ENCODE measurements around the gene SPOCK3. TPM values are rescaled to one million over a fixed set of nuclear protein-coding genes. Genes with fewer than 3 reads are reported as not detected.

The SPOCK3 gene
- total RNA-seq, 1 experiment from 2014 or later: not detected

- no peak for DNase-seq (ENCODE audit: low read depth)
These were observed 57.4 kb downstream of the SPOCK3 start for GRCh38 chr4:167176723-167177367.

- DNase-seq (ENCODE audit: low read depth): no peak
These were observed 62.4 kb downstream of the SPOCK3 start for GRCh38 chr4:167171928-167172327.

GRCh38 chr4:167168611-167169010, 65.7 kb downstream of the SPOCK3 start:
- DNase-seq (ENCODE audit: low read depth): no peak

- DNase-seq (ENCODE audit: low read depth): no peak
These were observed 83.7 kb downstream of the SPOCK3 start for GRCh38 chr4:167150587-167150986.

GRCh38 chr4:167144605-167145004, 89.7 kb downstream of the SPOCK3 start:
- no peak for DNase-seq (ENCODE audit: low read depth)

- DNase-seq (ENCODE audit: low read depth): no peak
These were observed 91.3 kb downstream of the SPOCK3 start for GRCh38 chr4:167143018-167143417.

- DNase-seq (ENCODE audit: low read depth): no peak
These were observed 98.0 kb downstream of the SPOCK3 start for GRCh38 chr4:167136270-167136669.

GRCh38 chr4:167129146-167129545, 105.1 kb downstream of the SPOCK3 start:
- DNase-seq (ENCODE audit: low read depth): no peak

GRCh38 chr4:167119392-167119791, 114.9 kb downstream of the SPOCK3 start:
- DNase-seq (ENCODE audit: low read depth): no peak

- DNase-seq (ENCODE audit: low read depth): no peak
These were observed 117.0 kb downstream of the SPOCK3 start for GRCh38 chr4:167117273-167117672.

GRCh38 chr4:167114416-167114971, 119.8 kb downstream of the SPOCK3 start:
- DNase-seq (ENCODE audit: low read depth): no peak

GRCh38 chr4:167111622-167112021, 122.7 kb downstream of the SPOCK3 start:
- DNase-seq (ENCODE audit: low read depth): no peak

GRCh38 chr4:167111092-167111491, 123.2 kb downstream of the SPOCK3 start:
- DNase-seq (ENCODE audit: low read depth): no peak

- no peak for DNase-seq (ENCODE audit: low read depth)
These were observed 124.4 kb downstream of the SPOCK3 start for GRCh38 chr4:167109859-167110258.

- no peak for DNase-seq (ENCODE audit: low read depth)
These were observed 128.4 kb downstream of the SPOCK3 start for GRCh38 chr4:167105857-167106256.

- DNase-seq (ENCODE audit: low read depth): no peak
These were observed 131.8 kb downstream of the SPOCK3 start for GRCh38 chr4:167102475-167102874.

- no peak for DNase-seq (ENCODE audit: low read depth)
These were observed 133.3 kb downstream of the SPOCK3 start for GRCh38 chr4:167101035-167101434.

- DNase-seq (ENCODE audit: low read depth): no peak
These were observed 134.2 kb downstream of the SPOCK3 start for GRCh38 chr4:167100120-167100519.

GRCh38 chr4:167088115-167088514, 146.2 kb downstream of the SPOCK3 start:
- no peak for DNase-seq (ENCODE audit: low read depth)

- DNase-seq (ENCODE audit: low read depth): no peak
These were observed 150.0 kb downstream of the SPOCK3 start for GRCh38 chr4:167084321-167084720.

- DNase-seq (ENCODE audit: low read depth): no peak
These were observed 154.5 kb downstream of the SPOCK3 start for GRCh38 chr4:167079762-167080161.

- DNase-seq (ENCODE audit: low read depth): no peak
These were observed 181.6 kb downstream of the SPOCK3 start for GRCh38 chr4:167052631-167053091.

GRCh38 chr4:167049257-167049656, 185.0 kb downstream of the SPOCK3 start:
- DNase-seq (ENCODE audit: low read depth): no peak

GRCh38 chr4:167041524-167041923, 192.8 kb downstream of the SPOCK3 start:
- no peak for DNase-seq (ENCODE audit: low read depth)
